Mucosa of descending colon (tissue), 3 donors: ENCODE results near the gene BRI3. TPM values are rescaled to one million over a fixed set of nuclear protein-coding genes. Genes with fewer than 3 reads are reported as not detected.

Experiments used
- ATAC-seq: fragments of 200-7000 bp; cut with Tn5 transposase; one replicate; pipeline ENCODE4 v1.9.1; 2020; ENCODE audit warnings: mild to moderate bottlenecking, moderate library complexity
- DNase-seq, 3 donors: peaks; one replicate each; pipeline ENCODE4 v3.0.0-alpha.2; 2020
- H3K36me3 ChIP-seq: fragments of 200-600 bp; one replicate; pipeline ENCODE4 v1.8.0; 2021; ENCODE audit warnings: low read depth, mild to moderate bottlenecking
- H3K4me1 ChIP-seq: fragments of 200-600 bp; one replicate; pipeline ENCODE4 v1.8.0; 2021; ENCODE audit warnings: low read depth, mild to moderate bottlenecking
- H3K4me3 ChIP-seq: fragments of 200-600 bp; one replicate; pipeline ENCODE4 v1.8.0; 2021; ENCODE audit warnings: mild to moderate bottlenecking
- H3K9me3 ChIP-seq: fragments of 200-600 bp; one replicate; pipeline ENCODE4 v1.8.0; 2021; ENCODE audit warnings: mild to moderate bottlenecking
- CTCF ChIP-seq: fragments of 200-600 bp; IDR thresholded peaks from one replicate; pipeline ENCODE4 v1.8.0; 2022; ENCODE audit warnings: antibody characterized with exemption, mild to moderate bottlenecking
- intact Hi-C, 2 donors: fragments of 100-400 bp; cut with DNase I in 1 of 2; cut with micrococcal nuclease in 1 of 2; formaldehyde crosslinking; loops; one replicate each; pipeline versions ENCODE4 v1.11.0 to v1.11.1; 2022; cut with DNase I, micrococcal nuclease
- total RNA-seq, 3 donors: library from RNA; stranded (reverse); fragmentation: NEBNext Ultra II Directional in 2 of 3; extraction: Animal tissue kit (Norgen Biotek cat#: 25700) in 2 of 3; gene quantifications; one replicate each; pipeline versions ENCODE4 v1.2.1 to v1.2.4, GENCODE V29; 2021 to 2023
- donor health status: DM: no; HTN: no; CAD: no; lungs with moderate emphysema.
- donor health status: DM: no; HTN: no; CAD: no.
- donor health status: DM: no; HTN: yes; CAD: no.

BRI3 gene
- total RNA-seq, 3 donors from 2014 or later: 186 to 205 (median 202) TPM

GRCh38 chr7:98248156-98248555 is 33.3 kb upstream of the BRI3 start:
- intact Hi-C loops: no loop called here
- Histone ChIP-seq H3K4me3 (no peak overlapping the region), H3K36me3 (no peaks in the 10 kb centered on the region), H3K4me1 (peaks cover 29% of the 10 kb centered on the region), H3K9me3 (no peaks in the 10 kb centered on the region)
- no peak for DNase-seq
- ATAC-seq: no peak
- TF ChIP-seq CTCF: no peak

- no peaks in the 10 kb centered on the region for H3K9me3 ChIP-seq
- DNase-seq (no peak), ATAC-seq (no peak)
- intact Hi-C loops: no loop called here
- H3K36me3 ChIP-seq: no peaks in the 10 kb centered on the region
- peaks cover 32% of the 10 kb centered on the region for H3K4me1 ChIP-seq
- no peak for TF ChIP-seq CTCF
- no peak overlapping the region for H3K4me3 ChIP-seq
These were observed 32.4 kb upstream of the BRI3 start for GRCh38 chr7:98249106-98249505.

DNA sequence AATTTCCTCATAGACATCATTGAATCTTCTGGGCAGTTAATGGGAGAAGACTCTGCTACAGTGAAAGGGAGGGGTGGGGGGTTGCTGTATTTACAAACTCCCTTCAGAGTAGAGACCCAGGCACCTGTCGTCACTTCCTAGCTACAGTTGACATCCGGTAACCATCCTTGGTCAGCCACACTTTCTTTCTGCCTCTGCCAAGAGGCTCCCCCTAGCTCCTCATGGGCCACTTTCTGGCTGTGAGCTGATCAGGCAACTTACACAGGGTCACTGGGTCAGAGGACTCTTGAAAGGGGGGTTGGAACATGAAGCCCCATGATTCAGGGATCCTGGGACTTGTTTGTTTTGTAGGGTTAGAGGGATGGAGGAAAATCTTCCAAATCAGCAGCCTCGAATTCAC is 30.7 kb upstream of the BRI3 start:
- peak in 1 of 3 donors; percentile 32 for DNase-seq
- Histone ChIP-seq H3K36me3 (no peaks in the 10 kb centered on the region), H3K9me3 (no peaks in the 10 kb centered on the region), H3K4me1 (peaks cover 32% of the 10 kb centered on the region), H3K4me3 (no peak overlapping the region)
- intact Hi-C loops: no loop called here
- ATAC-seq: no peak
- no peak for TF ChIP-seq CTCF

DNA sequence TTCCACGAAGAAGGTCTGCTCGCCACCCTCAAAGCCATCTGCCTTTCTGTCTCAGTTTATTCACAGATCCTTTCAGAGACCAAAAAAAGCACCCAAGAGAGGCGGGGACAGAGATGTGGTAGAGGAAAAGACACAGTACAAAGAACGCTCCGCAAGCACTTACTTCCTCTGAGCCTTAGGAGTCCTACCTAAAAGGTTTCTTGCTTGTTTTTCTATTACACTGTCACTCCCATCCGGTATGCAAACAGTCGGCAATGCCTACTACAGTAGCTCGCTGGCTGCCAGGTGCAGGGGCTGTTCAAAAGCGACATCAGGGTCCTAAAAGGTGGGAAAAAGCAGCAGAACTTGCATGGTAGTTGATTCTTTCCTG is 30.3 kb upstream of the BRI3 start:
- no peaks in the 10 kb centered on the region for H3K36me3 ChIP-seq
- DNase-seq (no peak), ATAC-seq (peak; percentile 59)
- no peak overlapping the region for H3K4me3 ChIP-seq
- no peaks in the 10 kb centered on the region for H3K9me3 ChIP-seq
- H3K4me1 ChIP-seq: peaks cover 32% of the 10 kb centered on the region
- TF ChIP-seq CTCF: no peak
- intact Hi-C loops: no loop called here

- DNase-seq (peak; percentile 96 to 98 (median 98)), ATAC-seq (peak; percentile 95)
- H3K36me3 ChIP-seq: no peaks in the 10 kb centered on the region
- H3K9me3 ChIP-seq: no peaks in the 10 kb centered on the region
- intact Hi-C loops: no loop called here
- H3K4me1 ChIP-seq: peaks cover 32% of the 10 kb centered on the region
- no peak for TF ChIP-seq CTCF
- peak within 1 kb of the TSS; percentile 75 for H3K4me3 ChIP-seq
These were observed 29.7 kb upstream of the BRI3 start, which contains the start of gene TECPR1 for GRCh38 chr7:98251601-98252424. Gene TECPR1, minus strand, starts transcription at chr7:98252232. Its CDS starts 6,086 bp downstream, at chr7:98246146.
